Stomach smooth muscle (tissue), 2 donors: ENCODE measurements around the gene APELA.
"Not testable (repeated sequence)": the region's sequence is repeated elsewhere in the genome, so short reads cannot be mapped to it uniquely, and the experiment has no call there.

ENCODE experiments used
- H3K27ac ChIP-seq: one replicate; pipeline ENCODE4 v1.7.0; 2013; ENCODE audit warnings: mild to moderate bottlenecking, low read length, inconsistent platforms
- H3K27me3 ChIP-seq, 2 donors: one replicate each; pipeline ENCODE4 v1.7.0; 2013; ENCODE audit warnings: low read length in 2 of 2; ENCODE audit not compliant: insufficient read depth in 2 of 2, control insufficient read depth in 1 of 2
- H3K36me3 ChIP-seq, 2 donors: one replicate each; pipeline ENCODE4 v1.7.0; 2013; ENCODE audit warnings: low read length in 2 of 2; ENCODE audit not compliant: control insufficient read depth in 2 of 2, insufficient read depth in 2 of 2
- H3K4me1 ChIP-seq: one replicate; pipeline ENCODE4 v1.7.0; 2013; ENCODE audit warnings: low read length; ENCODE audit not compliant: control insufficient read depth, insufficient read depth
- H3K4me3 ChIP-seq, 2 donors: one replicate each; pipeline ENCODE4 v1.7.0; 2013; ENCODE audit warnings: low read length in 2 of 2
- H3K9ac ChIP-seq, 2 donors: one replicate each; pipeline ENCODE4 v1.7.0; 2013; ENCODE audit warnings: low read length in 2 of 2, mild to moderate bottlenecking in 1 of 2
- H3K9me3 ChIP-seq, 2 donors: one replicate each; pipeline ENCODE4 v1.7.0; 2013; ENCODE audit warnings: low read length in 2 of 2; ENCODE audit not compliant: control insufficient read depth in 2 of 2
- donor health status: healthy.
- donor health status: Pancreatic carcinoma.

Gene APELA

DNA sequence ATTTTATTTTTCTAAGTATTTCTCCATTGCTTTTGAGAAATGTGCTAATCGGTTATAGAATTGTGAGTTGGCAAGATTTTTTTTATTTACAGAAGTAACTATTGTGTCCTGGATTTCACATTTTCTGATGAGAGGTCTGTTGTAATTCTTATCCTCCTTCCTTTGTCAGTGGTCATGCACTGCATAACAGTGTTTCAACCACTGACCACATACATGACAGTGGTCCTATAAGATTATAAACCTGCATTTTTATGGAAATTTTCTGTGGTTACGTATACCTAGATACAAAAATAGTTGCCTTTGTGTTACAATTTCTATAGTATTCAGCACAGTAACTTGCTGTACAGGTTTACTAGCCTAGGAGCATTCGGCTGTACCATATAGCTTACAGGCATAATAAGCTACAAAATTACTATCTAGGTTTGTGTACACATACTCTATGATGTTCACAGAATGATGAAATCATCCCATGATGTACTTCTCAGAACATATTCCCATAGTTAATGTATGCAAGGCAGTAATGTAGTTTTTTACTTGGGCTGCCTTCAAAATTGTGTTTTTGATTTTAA is 47.8 kb downstream of the APELA start:
- no peak overlapping the region for H3K9ac ChIP-seq
- H3K4me1 ChIP-seq = no peaks in the 10 kb centered on the region
- no peaks in the 10 kb centered on the region for H3K27me3 ChIP-seq

DNA sequence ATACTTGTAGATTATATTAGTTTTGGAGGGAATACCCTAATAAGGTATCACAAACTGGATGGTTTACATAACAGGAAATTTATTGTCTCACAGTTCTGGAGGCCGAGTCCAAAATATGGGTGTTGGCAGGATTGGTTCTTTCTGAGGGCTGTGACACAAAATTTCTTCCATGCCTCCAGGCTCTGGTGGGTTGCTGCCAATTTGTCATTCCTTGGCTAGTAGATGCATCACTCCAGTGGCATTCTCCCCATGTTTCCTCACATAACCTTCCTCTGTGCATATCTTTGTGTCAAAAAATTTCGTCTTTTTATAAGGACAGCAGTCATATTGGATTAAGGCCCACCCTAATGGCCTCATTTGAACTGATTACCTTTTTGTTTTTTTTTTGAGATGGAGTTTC is 49.3 kb downstream of the APELA start:
- Histone ChIP-seq H3K4me1 (no peaks in the 10 kb centered on the region), H3K9me3 (peaks cover 0 to 4% of the 10 kb centered on the region in 2 donors), H3K27ac (no peak overlapping the region), H3K27me3 (no peaks in the 10 kb centered on the region), H3K36me3 (no peaks in the 10 kb centered on the region), H3K9ac (no peak overlapping the region), H3K4me3 (no peak overlapping the region)

More for the DNA sequence above, 47.8 kb downstream of the APELA start:
- Histone ChIP-seq H3K36me3 (no peaks in the 10 kb centered on the region), H3K27ac (no peak overlapping the region), H3K9me3 (peaks cover 0 to 4% of the 10 kb centered on the region in 2 donors), H3K4me3 (no peak overlapping the region)

DNA sequence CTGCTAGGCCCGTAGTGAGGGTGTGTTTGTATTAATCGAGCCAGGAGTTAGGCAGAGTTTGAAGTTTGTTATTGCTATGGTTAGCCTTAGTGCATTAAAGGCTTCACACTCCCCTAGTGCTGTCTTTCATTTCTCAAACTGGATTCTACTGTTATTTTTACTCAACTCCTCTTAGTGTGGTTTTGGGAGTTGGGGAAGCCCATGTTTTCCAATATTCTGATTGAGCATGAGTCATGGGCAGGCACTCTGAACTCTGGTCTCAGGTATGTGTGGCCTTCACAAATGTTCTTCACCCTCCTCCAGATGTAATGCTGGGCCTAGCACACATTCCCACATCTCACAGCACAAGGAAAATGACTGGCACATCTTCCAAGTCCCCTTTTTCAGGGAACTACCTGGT is 50.1 kb downstream of the APELA start:
- not testable (repeated sequence) for H3K27me3 ChIP-seq, H3K9me3 ChIP-seq, H3K9ac ChIP-seq, H3K4me3 ChIP-seq, H3K4me1 ChIP-seq, H3K27ac ChIP-seq, H3K36me3 ChIP-seq

DNA sequence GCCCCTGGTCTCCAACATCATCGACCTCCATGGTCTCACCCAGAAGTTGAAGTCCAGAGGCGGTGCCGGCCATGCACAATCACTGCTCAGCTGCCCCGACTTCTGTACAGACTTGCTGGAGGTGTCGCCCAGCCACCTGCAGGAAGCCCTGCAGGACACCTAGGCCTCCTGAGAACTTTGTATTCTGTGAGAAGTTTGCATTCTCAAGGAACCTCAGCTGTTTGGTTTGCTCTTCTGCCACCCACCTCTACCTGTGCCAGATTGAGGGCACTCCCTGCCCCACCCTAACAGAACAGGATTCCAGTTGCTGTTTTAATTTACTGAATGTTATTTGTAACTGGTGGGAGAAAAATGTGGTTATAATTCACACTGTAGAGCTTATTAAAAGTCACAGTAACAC is 53.7 kb downstream of the APELA start:
- H3K27ac ChIP-seq = no peak overlapping the region
- H3K9ac ChIP-seq = no peak overlapping the region
- H3K36me3 ChIP-seq = no peaks in the 10 kb centered on the region
- no peaks in the 10 kb centered on the region for H3K9me3 ChIP-seq
- H3K4me1 ChIP-seq = no peaks in the 10 kb centered on the region
- H3K4me3 ChIP-seq = no peak overlapping the region
- H3K27me3 ChIP-seq = no peaks in the 10 kb centered on the region

DNA sequence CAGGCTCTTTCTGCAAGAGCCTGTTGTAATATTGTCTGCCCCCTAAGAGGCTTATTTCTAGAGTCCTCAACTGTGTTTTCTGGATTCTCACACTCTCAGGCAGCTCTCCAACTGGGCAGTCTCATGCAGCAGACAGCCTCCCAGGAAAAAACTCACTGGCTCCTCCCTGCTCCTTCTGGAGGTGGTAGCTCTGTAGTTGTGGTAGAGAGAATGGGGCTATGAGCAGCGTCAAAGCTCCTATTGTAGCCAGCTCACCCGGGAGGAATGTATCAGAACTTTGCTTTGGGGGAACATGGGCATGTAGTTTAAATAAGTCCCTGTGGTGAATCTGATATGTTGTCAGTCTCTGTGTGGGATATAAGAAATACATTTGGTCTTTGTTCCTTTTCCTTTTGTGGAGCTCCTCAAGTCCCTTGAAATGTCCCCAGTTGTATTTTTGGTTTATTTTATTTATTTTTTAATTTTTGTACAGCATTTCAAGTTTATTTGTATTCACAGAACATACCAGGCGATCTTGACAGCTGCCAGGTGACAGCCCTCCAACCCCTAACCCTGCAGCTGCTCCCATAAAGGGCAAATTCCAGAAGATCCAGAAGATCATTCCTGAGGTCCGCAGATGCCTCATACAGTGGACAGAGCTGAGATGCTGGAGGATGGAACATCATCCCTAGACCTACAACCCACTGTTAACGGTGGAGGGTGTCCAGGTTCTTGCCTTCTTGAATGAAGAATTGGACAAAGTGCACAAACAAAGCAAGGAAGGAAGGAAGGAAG is 54.8 kb downstream of the APELA start:
- no peak overlapping the region for H3K27ac ChIP-seq
- no peaks in the 10 kb centered on the region for H3K27me3 ChIP-seq
- no peaks in the 10 kb centered on the region for H3K36me3 ChIP-seq

DNA sequence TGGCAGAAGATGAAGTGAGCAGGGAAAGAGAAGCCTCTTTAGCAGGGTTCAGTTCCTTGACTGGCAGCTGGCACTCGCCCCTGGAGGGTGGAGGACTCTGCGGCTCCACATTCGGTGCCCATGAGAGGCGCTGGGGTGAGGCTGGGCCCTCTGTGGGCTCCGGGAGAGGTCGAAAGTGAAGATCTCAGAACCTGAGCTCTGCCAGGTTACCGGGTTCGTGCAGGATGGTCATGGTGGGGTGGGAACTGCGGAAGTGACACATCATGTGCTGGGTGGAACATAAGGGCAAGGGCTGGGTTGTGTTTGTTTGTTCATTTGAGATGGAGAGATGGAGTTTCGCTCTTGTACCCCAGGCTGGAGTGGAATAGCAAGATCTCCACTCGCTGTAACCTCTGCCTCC is 56.3 kb downstream of the APELA start:
- no peak overlapping the region for H3K9ac ChIP-seq
- H3K4me1 ChIP-seq = no peaks in the 10 kb centered on the region
- H3K9me3 ChIP-seq = no peaks in the 10 kb centered on the region
- H3K36me3 ChIP-seq = no peaks in the 10 kb centered on the region
- H3K27ac ChIP-seq = no peak overlapping the region
- no peaks in the 10 kb centered on the region for H3K27me3 ChIP-seq
- no peak overlapping the region for H3K4me3 ChIP-seq

More for the DNA sequence above, 54.8 kb downstream of the APELA start:
- no peaks in the 10 kb centered on the region for H3K4me1 ChIP-seq
- H3K9me3 ChIP-seq = no peaks in the 10 kb centered on the region
- H3K4me3 ChIP-seq = no peak overlapping the region
- H3K9ac ChIP-seq = no peak overlapping the region

DNA sequence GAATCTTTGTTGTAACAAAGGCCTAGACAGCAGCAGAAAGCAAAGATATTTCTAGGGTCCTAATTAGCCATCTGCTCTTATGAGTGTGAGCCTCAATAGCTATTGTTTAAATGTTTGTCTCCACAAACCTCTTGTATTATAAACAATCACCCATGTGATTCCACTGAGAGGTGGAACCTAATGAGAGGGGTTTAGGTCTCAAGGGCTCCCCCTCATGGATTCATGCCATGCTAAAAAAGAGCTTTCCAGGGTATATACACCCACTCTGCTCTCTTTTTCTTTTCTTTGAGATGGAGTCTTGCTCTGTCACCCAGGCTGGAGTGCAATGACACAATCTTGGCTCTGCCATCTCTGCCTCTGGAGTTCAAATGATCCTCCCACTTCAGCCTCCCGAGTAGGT is 58.4 kb downstream of the APELA start:
- H3K4me1 ChIP-seq = no peaks in the 10 kb centered on the region
- H3K4me3 ChIP-seq = no peak overlapping the region
- no peak overlapping the region for H3K27ac ChIP-seq
- H3K9ac ChIP-seq = no peak overlapping the region
- H3K9me3 ChIP-seq = no peaks in the 10 kb centered on the region
- no peaks in the 10 kb centered on the region for H3K36me3 ChIP-seq
- H3K27me3 ChIP-seq = no peaks in the 10 kb centered on the region

DNA sequence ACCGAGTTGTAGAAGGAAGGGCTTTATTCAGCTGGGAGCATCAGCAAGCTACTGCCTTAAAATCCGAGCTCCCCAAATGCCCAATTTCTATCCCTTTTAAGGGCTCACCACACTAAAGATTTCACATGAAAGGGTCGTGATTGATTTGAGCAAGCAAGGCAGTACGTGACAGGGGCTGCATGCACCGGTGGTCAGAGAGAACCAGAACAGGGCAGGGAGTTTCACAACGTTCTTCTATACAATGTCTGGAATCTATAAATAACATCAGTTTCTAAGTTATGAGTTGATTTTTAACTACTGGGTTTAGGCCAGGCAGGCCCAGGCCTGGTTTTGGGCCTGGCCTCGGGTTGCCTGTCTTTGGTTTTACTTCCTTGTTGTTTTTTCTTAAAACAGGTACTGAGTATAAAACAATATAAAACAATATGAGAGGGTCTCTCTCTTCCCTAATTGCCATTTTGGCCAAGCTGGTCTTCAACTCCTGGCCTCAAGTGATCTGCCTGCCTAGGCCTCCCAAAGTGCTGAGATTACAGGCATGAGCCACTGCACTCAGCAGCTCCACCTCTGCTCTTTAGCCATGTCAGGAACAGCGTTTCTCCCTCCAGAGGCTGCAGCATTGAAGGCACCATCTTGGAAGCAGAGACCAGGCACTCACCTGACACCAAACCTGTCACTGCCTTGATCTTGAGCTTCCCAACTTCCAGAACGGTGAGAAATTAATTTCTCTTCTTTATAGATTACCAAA is 59.1 kb downstream of the APELA start:
- not testable (repeated sequence) for H3K4me1 ChIP-seq, H3K4me3 ChIP-seq, H3K9ac ChIP-seq, H3K27ac ChIP-seq, H3K9me3 ChIP-seq, H3K36me3 ChIP-seq, H3K27me3 ChIP-seq

DNA sequence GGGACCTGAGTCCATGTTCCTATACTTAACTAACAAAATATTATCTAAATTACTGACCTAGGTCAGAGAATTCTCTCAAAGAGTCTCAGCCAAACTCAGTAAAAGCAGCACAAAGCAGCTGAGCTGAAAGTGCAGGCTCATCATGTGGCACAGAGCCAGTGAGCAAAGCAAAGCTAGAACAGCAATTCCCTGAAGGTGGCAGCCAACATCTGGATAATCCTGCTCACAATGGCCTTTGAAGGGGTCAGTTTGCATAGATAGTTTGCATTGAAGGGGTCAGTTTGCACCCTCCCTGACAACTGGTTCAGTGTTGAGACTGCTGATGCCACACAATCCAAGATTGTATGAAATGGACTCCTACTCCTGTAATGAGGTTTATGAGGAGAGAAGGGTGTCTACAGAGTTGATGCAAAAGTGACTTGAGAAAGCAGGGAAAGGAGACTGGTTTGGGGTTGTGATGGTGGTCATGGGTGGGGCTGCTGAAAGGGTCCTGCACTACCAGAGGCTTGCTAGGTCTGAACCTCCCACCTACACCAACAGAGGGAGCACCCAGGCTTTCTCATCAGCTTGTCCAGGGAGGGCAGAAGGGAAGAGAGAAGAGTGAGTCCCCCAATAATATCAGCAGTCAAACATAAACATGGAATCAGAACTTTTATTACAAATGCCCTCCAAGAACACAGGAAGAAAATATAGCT is 60.7 kb downstream of the APELA start:
- no peaks in the 10 kb centered on the region for H3K36me3 ChIP-seq
- H3K4me3 ChIP-seq = no peak overlapping the region
- H3K9ac ChIP-seq = no peak overlapping the region
- H3K27me3 ChIP-seq = no peaks in the 10 kb centered on the region
- H3K27ac ChIP-seq = no peak overlapping the region
- no peaks in the 10 kb centered on the region for H3K9me3 ChIP-seq
- H3K4me1 ChIP-seq = no peaks in the 10 kb centered on the region

DNA sequence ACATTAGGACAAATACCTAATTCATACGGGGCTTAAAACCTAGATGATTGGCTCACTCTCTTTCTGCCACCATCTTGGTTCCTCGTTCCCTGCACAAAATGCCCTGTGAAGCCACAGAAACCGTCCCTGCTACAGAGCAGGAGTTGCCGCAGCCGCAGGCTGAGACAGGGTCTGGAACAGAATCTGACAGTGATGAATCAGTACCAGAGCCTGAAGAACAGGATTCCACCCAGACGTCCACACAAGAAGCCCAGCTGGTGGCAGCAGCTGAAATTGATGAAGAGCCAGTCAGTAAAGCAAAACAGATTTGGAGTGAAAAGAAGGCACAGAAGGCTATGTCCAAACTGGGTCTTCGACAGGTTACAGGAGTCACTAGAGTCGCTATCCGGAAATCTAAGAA is 66.2 kb downstream of the APELA start:
- H3K36me3 ChIP-seq = no peaks in the 10 kb centered on the region
- no peak overlapping the region for H3K27ac ChIP-seq
- H3K27me3 ChIP-seq = no peaks in the 10 kb centered on the region
- H3K4me1 ChIP-seq = no peaks in the 10 kb centered on the region
- H3K9ac ChIP-seq = no peak overlapping the region
- no peak overlapping the region for H3K4me3 ChIP-seq
- no peaks in the 10 kb centered on the region for H3K9me3 ChIP-seq
